Smooth muscle cell of the brain vasculature (primary cell): ENCODE results near the gene HOXA7.

Experiments
- DNase-seq: peaks from one replicate; pipeline ENCODE4 v3.0.0-alpha.2; 2012; ENCODE audit warnings: low read depth, low spot score

Gene HOXA7

GRCh38 chr7:27148031-27148755 lies 8.3 kb downstream of the HOXA7 start:
- DNase-seq: no peak

DNA sequence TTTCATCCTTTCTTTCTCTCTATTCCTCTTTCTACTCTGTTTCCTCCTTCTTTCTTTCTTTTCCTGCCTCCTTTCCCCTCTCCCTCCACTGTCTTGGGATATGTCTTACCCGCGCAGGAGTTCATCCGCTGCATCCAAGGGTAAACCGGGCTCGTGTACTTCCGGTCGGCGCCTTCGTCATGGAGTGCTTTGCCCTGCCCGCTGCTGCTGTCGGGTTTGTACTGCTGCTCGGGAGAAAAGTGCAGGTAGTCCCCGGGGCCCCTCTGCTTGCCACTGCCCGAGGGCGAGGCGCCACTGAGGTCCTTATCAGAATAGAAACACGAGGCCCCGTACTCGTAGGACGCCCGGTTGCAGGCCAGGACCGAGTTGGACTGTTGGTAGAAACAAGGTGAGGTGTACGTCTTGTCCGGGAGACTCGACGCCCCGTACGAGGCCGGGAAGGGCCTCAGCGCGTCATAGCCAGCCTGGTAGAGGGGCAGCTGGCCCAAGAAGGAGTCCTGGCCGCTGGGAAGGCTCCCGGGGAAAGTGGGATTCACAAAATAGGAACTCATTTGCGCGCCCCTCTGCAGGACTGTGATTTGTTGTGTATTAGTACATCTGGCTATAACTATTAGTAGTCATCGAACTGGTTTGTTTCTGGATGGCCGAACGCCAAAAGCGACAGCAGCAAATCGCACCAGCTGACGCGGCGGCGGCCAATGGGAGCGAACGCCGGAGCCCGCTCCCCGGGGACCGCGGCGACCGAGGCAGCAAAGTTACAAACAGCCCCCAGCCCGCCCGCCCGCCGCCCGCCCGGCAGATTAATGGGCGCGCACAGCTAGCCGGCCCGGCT lies 9.1 kb downstream of the HOXA7 start, which contains the start of gene HOXA6:
Gene HOXA6, minus strand, starts transcription at position 576 of the 832 bp plus-strand sequence. Its CDS starts 25 bp downstream, at position 551.
- no peak for DNase-seq

DNA sequence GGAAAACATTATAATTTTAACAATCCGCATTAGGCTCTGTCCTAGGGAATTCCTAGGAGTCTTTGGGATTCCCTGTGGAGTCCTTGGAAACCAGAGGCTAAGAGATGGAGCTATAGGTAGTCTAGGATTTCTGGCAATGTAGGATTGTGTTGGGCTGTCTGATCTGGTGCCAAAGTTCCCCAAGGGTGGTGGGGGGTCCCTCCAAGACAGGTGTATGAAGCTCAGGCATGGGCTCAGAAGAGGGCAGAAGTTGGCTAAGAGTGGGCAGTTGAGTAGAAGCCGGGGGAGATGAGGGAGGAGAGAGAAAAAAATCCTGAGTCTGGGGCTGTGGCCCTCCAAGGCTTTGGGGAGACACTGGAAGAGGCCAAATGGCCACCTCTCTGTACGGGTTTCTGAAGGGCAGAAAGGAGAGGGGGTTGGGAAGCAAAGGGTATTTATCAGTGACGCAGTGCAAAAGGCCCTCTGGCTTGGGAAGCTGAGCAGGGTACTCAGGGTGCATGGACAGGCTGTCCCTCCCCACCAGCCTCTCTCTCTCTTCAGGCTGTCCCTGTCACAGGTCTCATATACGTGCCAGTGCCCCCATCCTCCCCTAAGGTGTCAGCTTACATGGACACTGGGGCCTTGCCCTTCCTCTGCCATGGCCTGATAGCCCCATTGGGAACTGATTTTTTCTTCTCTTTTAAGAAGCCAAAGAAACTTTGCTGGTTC lies 9.8 kb downstream of the HOXA7 start:
- DNase-seq: no peak

- no peak for DNase-seq
Measured at GRCh38 chr7:27145914-27146412, 10.5 kb downstream of the HOXA7 start.

- no peak for DNase-seq
Measured at GRCh38 chr7:27145165-27145913, 11.1 kb downstream of the HOXA7 start.

DNA sequence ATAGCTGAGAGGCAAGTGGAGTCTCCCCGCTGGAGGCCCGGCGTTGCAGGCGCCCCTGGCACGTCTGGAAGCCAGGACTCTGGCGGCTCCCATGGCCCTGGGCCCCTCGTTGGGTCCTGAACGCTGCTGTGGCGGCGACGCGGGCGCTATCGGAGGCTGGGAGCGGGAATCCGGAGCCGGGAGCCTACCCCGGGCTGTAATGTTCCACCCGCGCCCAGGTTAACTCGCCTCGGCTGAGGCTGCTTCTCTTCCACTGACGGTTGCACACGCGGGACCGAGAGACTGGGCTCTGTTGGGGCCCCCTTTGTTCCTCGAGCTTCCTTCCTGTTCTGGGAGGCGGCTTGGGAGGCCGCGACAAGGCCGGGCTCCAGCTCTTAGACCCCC lies 11.7 kb downstream of the HOXA7 start:
- DNase-seq: no peak

- no peak for DNase-seq
Measured at GRCh38 chr7:27143950-27144780, 12.3 kb downstream of the HOXA7 start.

DNA sequence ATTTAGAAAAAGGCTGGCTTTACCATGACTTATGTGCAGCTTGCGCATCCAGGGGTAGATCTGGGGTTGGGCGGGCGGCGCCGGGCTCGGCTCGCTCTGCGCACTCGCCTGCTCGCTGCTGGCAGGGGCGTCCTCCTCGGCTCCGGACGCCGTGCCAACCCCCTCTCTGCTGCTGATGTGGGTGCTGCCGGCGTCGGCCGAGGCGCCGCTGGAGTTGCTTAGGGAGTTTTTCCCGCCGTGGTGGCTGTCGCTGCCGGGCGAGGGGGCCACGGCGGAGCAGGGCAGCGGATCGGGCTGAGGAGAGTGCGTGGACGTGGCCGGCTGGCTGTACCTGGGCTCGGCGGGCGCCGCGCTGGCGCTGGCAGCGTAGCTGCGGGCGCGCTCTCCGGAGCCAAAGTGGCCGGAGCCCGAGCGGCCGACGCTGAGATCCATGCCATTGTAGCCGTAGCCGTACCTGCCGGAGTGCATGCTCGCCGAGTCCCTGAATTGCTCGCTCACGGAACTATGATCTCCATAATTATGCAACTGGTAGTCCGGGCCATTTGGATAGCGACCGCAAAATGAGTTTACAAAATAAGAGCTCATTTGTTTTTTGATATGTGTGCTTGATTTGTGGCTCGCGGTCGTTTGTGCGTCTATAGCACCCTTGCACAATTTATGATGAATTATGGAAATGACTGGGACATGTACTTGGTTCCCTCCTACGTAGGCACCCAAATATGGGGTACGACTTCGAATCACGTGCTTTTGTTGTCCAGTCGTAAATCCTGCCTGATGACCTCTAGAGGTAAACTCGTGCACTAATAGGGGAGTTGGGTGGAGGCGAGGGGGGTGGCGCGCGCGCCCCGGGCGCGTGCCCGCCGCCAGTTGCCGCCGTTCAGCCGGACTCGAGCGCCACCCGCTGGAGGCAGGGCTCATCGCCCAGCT lies 13.2 kb downstream of the HOXA7 start, which contains the start of gene HOXA5:
Gene HOXA5, minus strand, starts transcription at position 659 of the 927 bp plus-strand sequence. Its CDS starts 74 bp downstream, at position 585.
- no peak for DNase-seq

DNA sequence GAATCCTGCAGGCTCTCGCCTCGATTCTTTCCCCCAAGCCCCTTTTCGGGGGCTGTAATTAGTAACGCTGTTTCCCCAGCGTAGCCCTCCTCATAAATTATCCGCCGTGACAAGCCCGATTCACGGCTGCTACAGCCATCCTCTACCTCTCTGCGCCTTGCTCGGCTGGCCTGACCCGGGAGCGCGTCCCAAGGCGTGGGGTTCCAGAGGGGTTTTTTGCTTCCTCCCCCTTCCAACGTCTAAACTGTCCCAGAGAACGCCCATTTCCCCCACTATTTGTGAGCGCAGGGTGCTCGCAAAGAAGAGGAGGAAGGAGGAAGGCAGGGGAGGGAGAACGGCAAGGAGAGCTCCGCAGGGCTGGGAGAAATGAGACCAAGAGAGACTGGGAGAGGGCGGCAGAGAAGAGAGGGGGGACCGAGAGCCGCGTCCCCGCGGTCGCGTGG lies 13.9 kb downstream of the HOXA7 start:
- DNase-seq: no peak

DNA sequence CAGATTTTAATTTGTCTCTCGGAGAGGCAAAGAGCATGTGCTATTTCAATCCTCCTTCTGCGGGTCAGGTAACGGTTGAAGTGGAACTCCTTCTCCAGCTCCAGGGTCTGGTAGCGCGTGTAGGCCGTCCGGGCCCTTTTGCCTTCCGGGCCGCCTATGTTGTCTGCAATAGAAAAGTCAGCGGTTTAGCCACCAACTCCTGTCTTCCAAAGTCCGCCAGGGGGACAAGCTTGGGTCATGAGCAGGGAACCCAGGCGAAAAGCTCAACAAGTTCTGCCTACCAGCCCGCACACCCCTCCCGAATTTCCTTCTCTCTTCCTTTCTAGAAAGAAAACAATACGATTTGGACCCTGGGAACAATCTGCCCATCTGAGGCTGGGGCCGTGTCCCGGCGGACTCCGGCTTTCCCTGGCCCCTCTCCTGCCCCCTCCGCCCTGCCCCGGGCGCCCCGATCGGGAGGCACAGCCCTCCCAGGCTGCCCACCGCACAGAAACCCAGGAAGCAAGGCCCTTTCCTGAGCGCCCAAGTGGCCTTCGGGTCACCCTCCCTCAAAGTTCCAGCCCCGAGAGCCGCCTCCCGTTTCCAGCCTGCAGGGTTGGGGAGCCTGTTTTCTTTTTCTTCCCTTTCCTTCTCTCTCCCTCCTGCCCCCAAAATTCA lies 14.4 kb downstream of the HOXA7 start:
- DNase-seq: no peak

DNA sequence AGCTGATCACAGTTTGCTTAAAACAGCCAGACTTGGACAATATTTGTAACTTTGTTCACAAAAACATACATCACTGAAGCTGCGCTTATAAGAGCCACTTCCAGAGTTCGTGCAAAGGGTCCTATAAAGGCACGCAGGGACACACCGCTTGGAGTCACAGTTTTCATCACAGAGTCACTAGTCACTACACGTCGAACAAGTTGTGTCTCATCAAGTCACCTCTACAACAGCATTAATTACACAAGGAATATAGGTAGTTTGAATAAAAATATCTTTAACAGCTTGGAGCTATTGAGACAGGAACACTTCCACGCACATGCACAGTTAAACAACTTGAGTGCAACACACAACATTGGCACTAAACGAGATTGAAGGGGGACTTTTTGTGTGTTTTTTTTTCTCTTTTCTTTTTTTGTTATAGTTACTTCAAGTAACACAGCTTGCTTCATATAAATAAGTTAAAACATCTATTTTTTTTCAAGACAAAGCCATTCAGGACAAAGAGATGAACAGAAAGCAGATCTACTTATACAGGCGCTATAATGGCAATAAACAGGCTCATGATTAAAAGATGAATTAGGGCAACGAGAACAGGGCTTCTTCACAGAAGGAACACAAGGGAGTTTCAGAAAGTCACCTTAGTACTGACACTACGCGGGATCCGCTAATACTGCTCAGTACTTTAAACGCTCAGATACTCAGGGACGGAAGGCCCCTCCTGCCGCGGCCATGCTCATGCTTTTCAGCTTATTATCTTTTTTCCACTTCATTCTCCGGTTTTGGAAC lies 15.1 kb downstream of the HOXA7 start:
- no peak for DNase-seq

DNA sequence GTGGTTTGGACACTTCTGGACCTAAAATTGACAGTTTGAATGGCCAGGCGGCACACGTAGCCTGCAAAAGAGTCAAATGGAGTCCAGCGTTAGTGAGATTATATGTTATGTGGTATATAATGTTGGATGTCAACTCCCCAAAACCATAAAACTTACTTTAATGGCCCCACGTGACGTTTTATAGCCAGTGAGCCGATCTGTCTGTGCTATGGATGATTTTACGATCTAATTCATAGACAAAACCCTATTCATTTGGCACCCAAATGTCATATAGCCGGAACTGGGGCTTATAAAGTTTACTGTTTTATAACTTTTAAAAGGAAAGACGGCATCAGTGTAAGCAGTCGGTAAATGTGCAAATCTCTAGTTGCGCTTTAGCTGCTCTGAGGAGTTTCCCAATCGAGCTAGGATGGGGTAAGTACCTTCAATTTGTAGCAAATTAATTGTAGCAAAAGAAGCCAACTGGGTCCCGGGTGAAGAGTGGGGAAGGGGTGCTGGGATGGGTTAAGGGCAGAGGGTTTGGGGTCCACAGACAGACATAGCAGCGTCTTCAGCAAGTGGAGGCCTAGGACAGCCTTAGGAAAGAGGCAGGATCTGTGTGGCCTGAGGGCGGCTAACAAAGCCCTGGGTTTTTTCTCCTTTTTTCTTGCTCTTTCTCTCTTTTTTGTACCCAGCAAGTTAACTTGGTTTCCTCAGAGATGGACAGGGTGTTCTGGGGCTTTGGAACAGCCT lies 16.2 kb downstream of the HOXA7 start:
- no peak for DNase-seq

DNA sequence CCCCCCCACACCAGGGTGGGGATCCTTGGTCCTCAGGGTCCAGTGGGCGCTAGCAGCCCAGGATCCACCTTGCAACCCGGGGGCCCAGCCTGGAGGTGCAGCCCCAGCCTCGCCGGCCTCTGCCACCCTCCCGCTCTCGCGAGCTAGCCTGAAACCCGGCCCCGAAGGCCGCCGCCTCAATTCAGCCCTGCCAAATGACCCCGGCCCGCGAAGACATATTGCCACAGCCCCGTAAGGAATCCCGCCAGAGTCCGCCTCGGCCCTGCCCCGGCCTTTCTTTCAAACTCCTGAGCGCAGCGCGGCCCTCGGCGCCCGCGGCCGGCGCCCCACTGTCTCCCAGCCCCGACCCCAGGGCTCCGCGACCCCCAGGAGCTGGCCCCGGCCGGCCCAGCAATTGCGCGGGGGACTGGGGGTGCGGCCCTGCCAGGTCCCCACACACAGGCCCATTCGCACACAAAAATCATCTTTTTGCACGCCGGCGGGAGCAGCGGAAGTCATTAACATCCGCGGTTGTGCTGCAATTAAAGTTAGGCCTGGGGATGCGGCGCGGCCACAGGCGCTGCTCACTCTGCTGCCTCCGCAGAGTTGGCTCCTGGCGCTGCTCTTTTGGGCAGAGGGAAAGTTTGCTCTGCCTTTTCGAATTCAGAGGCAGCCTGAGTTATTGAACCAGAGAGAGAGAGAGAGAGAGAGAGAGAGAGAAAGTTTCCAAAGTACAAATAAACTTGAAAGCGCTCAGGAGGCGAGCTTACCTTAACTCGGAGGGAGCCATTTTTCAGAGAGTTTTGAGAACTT lies 16.9 kb downstream of the HOXA7 start:
- DNase-seq: no peak

GRCh38 chr7:27138985-27139333 lies 17.5 kb downstream of the HOXA7 start:
- no peak for DNase-seq

GRCh38 chr7:27138472-27138871 lies 18.0 kb downstream of the HOXA7 start:
- DNase-seq: no peak

DNA sequence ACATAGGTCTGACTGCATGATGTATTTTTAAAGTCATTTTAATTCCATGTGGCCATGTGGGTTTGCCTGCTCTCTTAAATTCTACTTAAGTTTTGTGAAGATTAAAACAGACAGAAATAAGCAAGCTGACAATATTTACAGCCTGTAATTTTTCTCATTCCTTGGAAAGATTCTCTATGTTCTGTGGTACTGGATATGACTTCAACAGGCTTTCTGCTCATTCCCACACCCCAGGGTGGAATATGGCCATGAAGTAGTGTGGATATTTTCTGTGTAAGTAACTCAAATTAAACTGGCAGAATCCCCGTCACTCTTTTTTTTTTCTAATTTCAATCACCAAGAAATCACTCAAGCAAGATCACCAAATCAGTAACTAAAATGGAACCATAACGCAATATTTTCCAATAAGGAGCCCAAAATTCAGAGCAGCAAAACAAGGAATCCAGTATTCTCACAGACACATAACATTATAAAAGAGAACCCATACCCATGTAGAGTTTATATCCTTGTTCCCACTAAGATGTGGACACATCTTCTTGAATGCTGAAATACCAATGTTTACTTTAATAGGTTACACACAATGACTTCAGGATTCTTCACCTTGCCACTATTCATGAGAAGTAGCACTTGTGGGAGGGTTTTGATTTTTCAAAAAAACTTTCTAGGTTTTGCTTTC lies 18.7 kb downstream of the HOXA7 start:
- no peak for DNase-seq
